ENCODE results near the gene PARVG.

PARVG gene, protein sequence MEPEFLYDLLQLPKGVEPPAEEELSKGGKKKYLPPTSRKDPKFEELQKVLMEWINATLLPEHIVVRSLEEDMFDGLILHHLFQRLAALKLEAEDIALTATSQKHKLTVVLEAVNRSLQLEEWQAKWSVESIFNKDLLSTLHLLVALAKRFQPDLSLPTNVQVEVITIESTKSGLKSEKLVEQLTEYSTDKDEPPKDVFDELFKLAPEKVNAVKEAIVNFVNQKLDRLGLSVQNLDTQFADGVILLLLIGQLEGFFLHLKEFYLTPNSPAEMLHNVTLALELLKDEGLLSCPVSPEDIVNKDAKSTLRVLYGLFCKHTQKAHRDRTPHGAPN

DNA sequence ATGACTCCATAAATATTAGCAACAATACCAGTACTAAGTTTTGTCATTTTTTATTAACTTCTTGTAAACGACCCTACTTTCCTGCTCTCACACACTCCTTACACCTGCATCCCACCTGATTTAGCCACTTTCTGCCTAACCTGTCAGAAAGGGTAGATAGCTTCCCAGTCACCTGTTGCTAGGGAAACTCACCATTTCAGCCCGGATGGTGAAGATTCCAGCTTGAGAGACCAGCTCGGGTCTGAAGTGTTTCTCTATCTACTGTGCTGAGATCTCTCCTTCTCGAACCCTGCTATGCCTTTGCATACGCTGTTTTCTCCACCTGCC is at the start of gene PARVG:
PARVG (plus strand) TSS at position 220 of the 327 bp plus-strand sequence. CDS start 2,405 bp downstream, outside the sequence.
- DNase-seq (ENCODE audit: low spot score): no peak

- DNase-seq (ENCODE audit: low spot score): no peak
Observed at GRCh38 chr22:44131412-44131811, 49.3 kb upstream of the PARVG start.

DNA sequence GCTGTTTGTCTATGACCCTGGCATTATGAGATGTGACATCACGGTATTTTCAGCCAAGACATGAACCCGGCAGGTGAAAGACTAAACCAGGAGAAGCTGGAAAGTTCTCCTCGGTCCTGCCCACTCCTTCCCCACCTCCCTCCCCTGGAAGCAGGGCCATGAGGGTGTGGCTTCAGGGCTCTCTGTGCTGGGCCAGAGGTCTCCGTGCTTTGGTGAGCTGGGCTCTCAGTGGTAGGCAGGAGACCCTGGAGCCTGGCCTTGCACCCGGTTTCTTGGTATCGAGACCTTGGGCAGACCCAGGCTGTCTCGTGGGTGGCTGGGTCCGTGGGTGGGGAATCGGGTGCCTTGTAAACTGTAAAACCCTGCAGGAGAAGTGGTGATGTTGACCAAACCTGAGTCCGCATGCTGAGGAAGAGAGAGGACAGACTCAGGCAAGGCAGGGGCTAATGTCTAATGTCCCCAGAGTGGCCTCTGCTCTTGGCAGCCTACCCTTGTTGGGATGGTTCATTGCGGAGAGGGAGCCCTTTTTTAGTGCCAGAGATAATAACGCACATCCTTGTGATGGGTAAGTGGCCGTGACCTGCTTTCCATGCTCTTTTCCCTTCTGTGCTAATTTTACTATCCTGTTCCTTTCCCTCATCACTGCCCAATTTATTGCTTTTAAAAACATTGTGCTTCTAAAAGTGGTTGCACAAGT is 48.6 kb upstream of the PARVG start:
- DNase-seq (ENCODE audit: low spot score): no peak

- DNase-seq (ENCODE audit: low spot score): no peak
Observed at GRCh38 chr22:44132724-44133123, 48.0 kb upstream of the PARVG start.

DNA sequence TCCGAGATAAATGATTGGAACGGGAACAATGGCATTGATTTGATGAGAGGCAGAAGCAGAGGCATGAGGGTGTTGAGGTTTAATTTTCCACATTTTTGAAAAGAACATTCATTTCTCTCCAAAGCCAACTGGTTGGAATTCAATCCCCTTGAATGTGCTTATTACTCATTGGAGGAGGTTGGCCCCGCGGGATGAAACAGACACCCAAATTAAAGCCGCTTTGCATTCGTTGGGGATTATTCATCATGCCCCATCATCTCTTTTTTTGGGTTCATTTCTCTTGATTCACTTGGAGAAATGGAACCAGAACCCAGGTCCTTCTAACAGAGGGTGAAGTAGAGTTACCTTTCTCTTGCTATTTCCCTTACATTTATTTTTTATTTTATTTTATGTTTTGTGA is 47.6 kb upstream of the PARVG start:
- peak; percentile 63 for DNase-seq (ENCODE audit: low spot score)

GRCh38 chr22:44133901-44134571 is 46.7 kb upstream of the PARVG start:
- DNase-seq (ENCODE audit: low spot score): no peak

DNA sequence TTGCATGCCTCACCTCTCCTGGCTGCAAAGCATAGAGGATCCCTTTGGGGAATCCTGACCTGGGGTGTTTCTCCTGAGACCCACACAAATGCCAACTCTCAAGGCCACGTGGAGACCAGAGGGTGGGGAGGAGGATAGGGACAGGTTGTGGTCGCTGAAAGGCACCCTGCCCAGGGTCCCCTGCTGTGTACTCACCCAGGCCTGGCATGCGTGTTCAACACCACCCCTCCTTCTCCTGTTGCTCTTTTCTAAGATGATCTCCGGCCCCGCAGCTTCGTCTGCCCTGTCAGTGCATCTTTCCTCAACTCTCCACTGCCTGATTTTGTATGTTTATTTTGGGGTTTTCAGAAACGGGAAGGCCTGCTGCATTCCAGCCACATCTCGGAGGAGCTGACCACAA is 44.6 kb upstream of the PARVG start:
- no peak for DNase-seq (ENCODE audit: low spot score)

DNA sequence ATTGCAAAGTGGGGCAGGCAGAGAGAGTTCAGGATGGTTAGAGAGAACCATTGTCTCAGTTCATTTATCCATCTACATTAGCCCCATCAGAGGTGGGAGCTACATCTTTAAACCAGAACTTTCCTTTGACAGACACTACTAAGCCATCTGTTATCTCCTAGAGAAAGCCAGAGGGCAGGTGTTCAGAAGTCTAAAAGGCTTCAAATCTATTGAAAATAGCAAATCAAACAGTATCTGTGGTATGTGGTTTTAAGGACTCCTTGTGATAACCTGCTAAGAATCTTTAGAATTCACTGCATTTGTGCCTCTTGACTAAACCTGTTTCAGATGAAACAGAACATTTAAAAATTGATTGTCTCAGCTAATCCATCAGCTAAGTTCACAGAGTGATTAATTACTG is 43.9 kb upstream of the PARVG start:
- no peak for DNase-seq (ENCODE audit: low spot score)

DNA sequence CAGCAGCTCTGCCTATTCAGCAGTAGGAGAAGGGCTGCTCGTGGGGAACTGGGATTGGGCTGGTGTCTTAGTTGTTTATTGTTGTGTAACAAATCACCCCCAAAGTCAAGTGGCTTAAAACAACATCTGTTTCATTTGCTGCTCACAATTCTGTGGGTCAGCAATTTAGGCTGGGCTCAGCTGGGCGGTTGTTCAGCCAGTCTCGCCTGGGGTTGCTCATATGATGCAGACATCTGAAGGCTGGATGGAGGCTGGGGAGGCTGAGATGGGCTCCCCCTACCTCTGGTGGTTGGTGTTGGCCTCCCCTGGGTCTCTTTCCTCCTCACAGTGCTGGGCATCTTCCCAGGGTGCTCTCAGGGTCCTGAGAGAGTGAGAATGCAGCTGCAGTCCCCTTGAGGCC is 43.3 kb upstream of the PARVG start:
- no peak for DNase-seq (ENCODE audit: low spot score)

DNA sequence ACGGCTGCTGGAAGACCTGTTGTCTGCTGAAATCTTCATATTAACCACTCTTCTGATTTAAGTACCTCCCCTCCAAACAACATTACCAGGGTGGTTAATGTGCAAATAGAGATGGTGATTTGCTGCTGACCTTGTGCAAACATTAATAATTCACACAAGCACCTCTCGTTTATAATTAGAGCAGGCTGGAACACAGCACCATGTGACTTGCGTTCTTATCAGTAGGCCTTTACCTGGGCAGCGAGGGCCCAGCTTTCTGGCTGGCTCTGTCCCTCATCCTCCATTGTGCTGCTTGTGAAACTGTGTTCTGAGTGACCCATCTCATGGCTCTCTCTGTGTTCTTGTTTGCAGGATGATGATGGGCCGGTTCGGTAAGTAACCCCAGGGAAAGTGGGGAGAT is 41.0 kb upstream of the PARVG start:
- DNase-seq (ENCODE audit: low spot score): no peak

DNA sequence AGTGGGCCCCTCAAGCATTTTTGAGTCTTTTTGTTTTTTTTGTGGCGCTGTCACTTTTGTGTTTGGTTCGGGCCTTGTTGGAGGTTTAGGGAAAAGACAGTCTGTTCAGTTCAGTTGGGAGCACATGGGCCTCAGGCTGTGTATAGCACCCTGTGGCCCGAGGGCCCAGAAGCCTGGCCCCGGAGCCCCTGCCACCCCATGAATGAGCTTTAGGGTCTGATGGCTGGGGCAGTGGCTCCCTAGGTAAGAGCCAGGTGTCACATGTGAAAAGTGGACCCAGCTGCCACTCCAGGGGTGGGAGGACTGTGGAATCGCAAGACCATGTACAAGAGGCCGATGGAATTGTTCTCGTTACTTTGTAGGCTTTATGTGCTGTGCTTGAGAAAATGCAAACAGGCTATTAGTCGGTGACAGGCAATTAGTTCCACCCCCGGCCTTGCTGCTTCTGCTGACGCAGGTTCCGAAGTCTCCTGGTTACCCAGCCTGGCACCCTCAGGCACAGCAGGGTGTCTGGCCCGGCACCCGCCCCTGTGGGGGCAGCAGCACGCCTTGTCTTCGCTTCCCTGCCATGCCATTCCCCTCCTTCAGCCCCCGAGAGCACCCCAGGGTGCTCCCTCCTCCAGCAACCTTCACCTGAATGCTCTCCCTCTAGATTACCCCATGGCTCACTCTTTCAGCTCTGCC is 38.2 kb upstream of the PARVG start:
- DNase-seq (ENCODE audit: low spot score): no peak

DNA sequence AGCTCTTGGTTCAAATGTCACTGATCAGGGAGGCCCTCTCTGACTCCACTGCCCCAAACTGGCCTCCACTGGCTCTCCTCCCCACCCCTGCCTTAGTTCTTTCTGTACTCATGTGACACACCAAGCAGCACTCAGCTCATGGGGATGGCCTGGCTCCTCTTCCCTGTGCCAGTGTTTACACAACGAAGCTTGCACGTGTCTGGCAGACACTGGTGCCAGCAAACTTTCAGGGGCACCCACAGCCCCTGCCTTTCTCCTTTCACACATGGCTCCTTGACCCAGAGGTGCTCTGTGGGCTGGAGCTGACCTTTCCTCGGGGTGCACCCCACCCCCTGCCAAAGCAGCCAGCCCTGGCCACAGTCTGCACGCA is 37.6 kb upstream of the PARVG start:
- no peak for DNase-seq (ENCODE audit: low spot score)

DNA sequence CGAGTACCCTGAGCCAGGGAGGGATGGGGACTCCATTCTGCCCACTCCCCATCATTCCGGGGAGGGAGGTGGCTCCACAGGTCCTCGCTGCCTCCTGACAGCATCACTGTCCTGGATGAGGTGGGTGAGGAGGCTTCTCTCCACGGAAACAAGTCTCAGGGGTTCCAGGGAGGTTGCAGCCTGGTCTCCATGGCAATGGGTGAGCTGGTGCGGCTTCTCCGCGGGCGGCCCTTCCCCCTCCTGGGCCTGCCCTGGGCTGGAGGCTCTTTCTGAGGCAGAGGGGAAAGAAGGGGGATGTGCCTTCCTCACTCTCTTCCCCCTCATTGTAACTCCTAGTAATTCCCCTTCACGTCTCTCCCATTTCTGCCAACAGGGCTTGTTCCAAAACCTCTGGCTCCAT is 37.1 kb upstream of the PARVG start:
- DNase-seq (ENCODE audit: low spot score): no peak

GRCh38 chr22:44144046-44144569 is 36.6 kb upstream of the PARVG start:
- no peak for DNase-seq (ENCODE audit: low spot score)

DNA sequence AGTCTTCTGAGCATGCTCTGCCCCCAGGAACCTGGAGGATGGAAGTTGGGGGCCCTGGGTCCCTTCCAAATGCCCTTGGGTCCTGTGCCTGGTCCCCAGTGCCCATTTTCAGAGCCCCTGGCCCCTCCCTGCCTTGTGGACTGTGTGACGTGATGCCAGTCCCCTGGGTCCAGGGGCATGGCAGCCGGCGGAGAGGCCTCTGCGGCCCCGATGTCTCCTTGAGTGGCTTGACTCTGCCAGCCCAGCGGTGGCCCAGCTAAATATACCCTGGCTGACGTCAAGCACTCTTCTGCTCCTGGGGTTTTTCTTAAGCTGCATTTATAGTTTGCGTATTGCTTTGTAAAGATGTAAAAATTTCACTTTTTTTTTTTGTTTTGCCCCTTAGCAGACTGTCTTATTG is 35.2 kb upstream of the PARVG start:
- DNase-seq (ENCODE audit: low spot score): no peak

- DNase-seq (ENCODE audit: low spot score): no peak
Observed at GRCh38 chr22:44146088-44146861, 34.5 kb upstream of the PARVG start.

DNA sequence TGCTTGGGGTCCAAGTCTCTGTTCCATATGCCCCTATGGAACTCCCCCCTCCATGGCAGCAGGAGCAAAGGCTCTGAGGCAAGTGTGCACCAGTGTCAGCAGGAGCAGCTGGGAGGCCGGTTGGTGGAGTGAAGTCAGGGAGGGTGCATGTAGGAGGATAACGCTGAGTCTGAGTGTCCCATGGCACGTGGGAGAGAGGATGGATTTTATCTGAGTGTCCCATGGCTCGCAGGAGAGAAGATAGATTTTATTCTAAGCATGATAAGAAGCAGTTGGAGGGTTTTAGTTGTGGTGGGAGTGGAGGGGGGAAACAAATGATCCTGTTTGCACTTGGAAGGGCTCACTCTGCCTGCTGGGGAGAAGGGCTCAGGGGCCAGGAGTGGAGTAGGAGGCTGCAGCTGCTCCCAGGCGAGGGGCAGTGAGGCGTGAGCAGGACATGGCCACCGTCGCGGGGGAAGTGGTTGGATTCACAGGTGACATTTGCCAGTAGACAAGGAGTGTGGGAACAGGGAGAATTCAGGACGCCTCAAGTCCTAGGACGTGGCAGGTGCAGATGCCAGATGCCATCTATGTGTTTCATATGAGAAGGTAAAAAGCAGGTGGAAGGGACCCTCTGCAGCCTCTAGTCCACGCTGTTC is 33.6 kb upstream of the PARVG start:
- DNase-seq (ENCODE audit: low spot score): no peak

DNA sequence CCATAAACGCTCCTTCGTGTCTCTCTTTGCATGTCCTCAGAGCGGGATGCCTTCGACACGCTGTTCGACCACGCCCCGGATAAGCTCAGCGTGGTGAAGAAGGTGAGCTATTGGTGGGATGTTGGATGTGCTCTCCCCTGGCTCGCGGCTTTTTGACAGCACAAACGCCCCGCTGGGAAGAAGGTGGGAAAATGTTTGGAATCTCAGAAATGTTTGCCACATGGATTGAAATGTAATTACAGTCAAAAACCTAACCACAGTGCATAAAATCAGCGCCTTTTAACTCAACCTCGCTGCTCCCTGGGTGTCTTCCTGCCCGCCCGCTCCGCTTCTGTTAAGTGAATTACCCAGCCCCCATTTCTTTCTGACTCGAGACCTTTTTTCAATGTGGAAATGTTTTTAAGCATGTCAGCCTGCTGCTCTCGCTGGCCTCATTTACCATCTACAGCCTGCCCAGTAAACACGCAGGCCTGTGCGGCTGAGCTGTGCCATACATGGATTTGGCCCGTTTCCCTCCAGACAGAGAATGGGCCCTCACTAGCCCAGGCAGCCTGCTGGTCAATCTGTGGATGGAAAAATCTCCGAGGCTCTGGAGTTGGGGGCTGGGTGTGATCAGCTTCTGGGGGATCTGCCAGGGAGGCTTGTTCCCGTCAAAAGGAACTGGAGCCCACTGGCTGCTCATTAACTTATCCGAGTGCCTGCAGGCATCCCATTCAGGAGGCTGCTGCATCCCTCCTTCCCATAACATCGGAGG is 32.7 kb upstream of the PARVG start:
- peak; percentile 30 for DNase-seq (ENCODE audit: low spot score)

DNA sequence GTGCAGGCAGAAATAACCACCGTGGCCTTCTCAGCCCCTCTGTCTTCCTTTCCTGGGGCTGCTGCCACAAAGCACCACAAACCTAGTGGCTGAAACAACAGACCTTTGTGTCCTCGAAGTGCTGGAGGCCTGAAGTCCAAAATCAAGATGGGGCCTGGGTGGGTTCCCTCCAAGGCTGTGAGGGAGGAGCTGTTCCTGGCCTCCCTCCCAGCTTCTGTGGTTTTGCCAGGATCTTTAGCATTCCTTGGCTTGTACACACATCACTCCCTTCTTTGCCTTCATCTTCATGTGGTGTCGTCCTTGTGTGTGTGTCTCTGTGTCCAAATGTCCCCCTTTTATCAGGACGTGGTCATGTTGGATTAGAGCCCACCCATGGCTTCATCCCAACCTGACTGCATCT is 29.0 kb upstream of the PARVG start:
- peak; percentile 90 for DNase-seq (ENCODE audit: low spot score)

DNA sequence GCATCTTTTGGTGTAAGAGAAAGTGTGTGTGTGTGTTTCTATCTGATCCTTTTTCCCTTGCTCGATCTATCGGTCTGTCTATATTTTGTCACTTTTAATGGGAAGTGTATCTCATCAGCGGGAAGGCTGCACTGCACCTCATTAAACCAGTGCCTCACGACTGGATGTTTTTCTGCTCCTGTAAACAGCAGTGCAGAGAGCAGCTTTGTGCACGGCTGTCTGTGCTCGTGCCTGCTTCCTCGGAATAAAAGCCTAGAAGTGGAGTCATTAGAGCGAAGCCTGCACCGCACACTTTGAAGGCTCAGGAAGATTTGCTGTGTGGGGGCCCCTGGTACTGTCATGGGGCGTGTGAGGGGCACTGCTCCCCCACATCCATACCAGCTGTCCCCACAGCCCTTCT is 27.0 kb upstream of the PARVG start:
- DNase-seq (ENCODE audit: low spot score): no peak

Measured in GM03348 (cell line).